Activated T-cell treated with anti-CD3 and anti-CD28 coated beads, Interleukin-2, amount 50 U/mL, for 4 hours (primary cell): ENCODE measurements around the gene PDZD2. TPM values are rescaled to one million over a fixed set of nuclear protein-coding genes. Genes with fewer than 3 reads are reported as not detected.
"Not testable (repeated sequence)": the region's sequence is repeated elsewhere in the genome, so short reads cannot be mapped to it uniquely, and the experiment has no call there.

Experiments used
- ATAC-seq, 2 donors: fragments of 200-7000 bp; cut with Tn5 transposase; one replicate each; pipeline ENCODE4 v1.10.0; 2021
- DNase-seq: peaks from one replicate; pipeline ENCODE4 v3.0.0-alpha.2; 2020
- H3K27me3 Mint-ChIP-seq: one replicate; pipeline ENCODE4 v1.8.0; 2021; ENCODE audit warnings: low read depth, mixed read lengths
- H3K36me3 Mint-ChIP-seq: one replicate; pipeline ENCODE4 v1.8.0; 2022; ENCODE audit warnings: mixed read lengths; ENCODE audit not compliant: insufficient read depth
- H3K4me1 Mint-ChIP-seq: one replicate; pipeline ENCODE4 v1.8.0; 2021; ENCODE audit warnings: low read depth, mixed read lengths
- H3K4me3 Mint-ChIP-seq: one replicate; pipeline ENCODE4 v1.8.0; 2021; ENCODE audit warnings: mild to moderate bottlenecking, moderate library complexity, mixed read lengths
- H3K9me3 Mint-ChIP-seq: one replicate; pipeline ENCODE4 v1.8.0; 2021; ENCODE audit warnings: mixed read lengths
- total RNA-seq, 3 donors: library from RNA; stranded (reverse); gene quantifications; one replicate each; pipeline ENCODE4 v1.2.1, GENCODE V29; 2021

Gene PDZD2
- under 1 TPM; 0.03 to 0.24 (median 0.05) TPM for total RNA-seq

DNA sequence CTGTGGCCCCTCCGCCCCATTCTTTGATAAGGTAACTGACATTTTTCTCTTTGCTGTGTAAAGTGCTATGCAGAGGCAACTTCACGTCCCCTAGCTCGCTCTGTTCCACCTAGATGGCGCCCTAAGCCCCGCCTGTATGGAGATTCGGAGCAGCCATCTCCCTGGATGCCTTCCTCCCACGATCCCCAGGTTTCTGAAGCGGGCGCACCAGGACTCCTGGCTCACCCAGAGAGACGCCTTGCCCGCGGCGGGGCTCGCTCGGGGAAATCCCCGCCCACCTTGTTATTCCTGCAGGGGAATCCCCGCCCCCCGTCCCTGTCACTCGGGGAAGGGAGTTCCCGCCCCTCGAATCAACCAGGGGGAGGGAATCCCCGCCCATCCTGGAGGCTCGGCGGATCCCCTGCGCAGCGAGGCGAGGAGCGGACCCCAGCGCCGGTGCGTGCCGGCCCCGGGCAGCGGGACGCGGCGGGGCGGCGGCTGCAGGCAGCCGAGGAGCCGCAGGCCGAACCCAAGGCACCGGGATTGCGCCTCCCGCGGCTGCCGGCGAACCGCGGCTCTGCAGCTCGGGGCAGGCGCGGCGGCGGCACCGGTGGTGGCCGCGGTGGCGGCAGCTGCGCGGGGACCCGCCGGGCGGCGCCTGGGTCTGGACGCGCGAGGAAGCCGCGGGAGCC, at the start of gene PDZD2:
Gene PDZD2, plus strand, starts transcription at position 384 of the 671 bp plus-strand sequence.
- DNase-seq (peak; percentile 85), ATAC-seq (peak; percentile 83 to 87)
- Mint-ChIP-seq H3K4me3 (peak within 1 kb of the TSS; percentile 84), H3K9me3 (no peaks in the 10 kb centered on the region), H3K27me3 (peaks cover 25% of the 10 kb centered on the region), H3K36me3 (no peaks in the 10 kb centered on the region), H3K4me1 (peaks cover 11% of the 10 kb centered on the region)

DNA sequence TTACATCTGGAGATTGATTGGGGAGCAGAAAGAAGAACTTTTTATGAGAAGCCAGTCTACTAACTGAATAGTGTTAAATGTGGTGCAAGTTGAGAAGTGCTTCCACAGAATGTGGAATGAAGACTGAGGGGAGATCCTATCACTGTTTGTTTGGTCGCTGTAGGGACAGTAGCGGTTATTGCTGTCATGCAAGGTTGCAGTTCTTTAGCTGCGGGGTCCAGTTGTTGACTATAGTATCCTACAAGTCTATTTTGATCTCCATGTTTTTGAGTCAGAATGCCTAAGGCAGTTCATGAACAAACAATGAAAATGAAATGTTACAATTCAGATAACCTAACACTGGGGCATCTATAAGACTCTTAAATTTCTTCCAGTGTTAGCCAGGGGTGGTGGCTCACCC, 45.3 kb upstream of the PDZD2 start:
- no peaks in the 10 kb centered on the region for H3K36me3 Mint-ChIP-seq
- no peak for ATAC-seq
- no peak overlapping the region for H3K4me3 Mint-ChIP-seq
- H3K9me3 Mint-ChIP-seq: no peaks in the 10 kb centered on the region
- no peak for DNase-seq
- H3K27me3 Mint-ChIP-seq: peaks cover 8% of the 10 kb centered on the region
- no peaks in the 10 kb centered on the region for H3K4me1 Mint-ChIP-seq

DNA sequence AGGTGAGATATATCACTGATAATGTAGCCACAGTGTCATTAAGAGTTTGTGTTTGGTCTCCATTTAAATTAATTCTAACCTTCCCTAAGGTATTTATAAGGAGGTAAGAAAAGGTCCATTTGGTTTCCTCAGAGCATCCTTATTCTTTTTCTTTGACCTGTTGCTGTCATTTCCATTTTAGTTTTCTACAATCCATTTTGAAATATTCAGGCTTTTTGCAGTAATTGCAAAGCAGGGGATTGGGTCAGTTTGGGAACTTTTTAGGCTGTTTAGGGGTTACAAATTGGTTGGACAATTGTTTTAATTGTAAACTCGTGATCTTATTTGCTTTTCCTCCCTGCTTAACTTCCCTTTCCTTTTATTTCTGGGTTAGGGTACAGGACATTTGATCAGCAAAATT, 42.6 kb upstream of the PDZD2 start:
- DNase-seq (no peak), ATAC-seq (no peak)
- H3K4me1 Mint-ChIP-seq: no peaks in the 10 kb centered on the region
- peaks cover 12% of the 10 kb centered on the region for H3K27me3 Mint-ChIP-seq
- H3K9me3 Mint-ChIP-seq: no peaks in the 10 kb centered on the region
- H3K36me3 Mint-ChIP-seq: no peaks in the 10 kb centered on the region
- H3K4me3 Mint-ChIP-seq: no peak overlapping the region

DNA sequence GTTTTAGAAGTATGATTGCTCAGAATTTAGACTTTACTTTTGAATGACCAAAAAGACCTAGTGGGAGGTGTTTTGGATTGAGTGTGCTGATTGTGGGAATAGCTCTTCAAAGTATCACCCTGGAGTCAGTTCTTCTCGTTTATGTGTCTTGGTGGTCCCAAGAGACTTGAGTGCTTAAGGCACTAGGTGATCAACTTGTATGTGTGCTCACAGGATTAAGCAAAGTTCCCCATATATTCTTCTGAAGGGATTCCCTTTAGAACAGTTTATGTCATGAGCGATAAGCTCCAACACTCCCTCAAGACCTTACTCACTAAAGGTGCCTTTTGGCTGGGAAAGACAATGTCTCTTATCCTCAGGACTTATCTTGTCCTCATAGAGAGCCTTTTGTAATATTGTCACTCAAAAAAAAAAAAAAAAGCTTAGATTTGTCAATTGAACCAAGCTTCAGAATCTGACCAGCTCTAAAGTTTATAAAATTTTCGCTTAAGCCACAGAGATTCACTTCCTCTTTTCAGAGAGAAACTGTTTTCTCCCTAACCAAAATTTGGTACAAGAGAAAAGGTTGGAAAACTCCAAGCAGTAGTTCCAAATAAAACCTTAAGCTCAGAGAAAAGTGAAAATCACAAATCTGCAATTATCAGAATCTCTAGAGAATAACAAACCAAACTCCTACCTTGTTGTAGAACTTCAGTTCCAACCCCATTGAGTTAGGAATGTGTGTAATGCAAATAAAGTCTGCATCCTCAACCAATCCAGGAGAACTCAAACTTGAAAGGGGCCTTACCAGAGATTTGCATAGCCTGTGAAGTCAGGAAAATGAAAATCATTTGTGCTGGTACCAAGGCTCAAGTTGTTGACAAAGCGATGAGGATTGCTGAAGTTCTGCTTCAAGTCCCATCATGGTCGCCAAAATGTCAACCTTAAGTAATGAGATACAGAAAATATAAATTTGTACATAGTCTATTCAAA, 40.0 kb upstream of the PDZD2 start:
- DNase-seq: no peak
- no peak overlapping the region for H3K4me3 Mint-ChIP-seq
- H3K4me1 Mint-ChIP-seq: no peaks in the 10 kb centered on the region
- no peak for ATAC-seq
- no peaks in the 10 kb centered on the region for H3K9me3 Mint-ChIP-seq
- no peaks in the 10 kb centered on the region for H3K36me3 Mint-ChIP-seq
- peaks cover 15% of the 10 kb centered on the region for H3K27me3 Mint-ChIP-seq

DNA sequence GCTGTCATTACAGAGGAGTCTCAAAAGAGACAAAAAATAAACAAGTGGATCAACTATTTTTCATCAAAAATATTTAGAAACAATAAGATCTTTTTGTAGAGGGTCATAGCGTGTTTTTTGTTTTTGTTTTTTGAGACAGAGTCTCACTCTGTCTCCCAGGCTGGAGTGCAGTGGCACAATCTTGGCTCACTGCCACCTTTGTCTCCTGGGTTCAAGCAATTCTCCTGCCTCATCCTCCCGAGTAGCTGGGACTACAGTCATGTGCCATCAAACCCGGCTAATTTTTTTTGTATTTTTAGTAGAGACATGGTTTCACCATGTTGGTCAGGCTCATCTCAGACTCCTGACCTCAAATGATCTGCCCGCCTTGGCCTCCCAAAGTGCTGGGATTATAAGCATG, 36.6 kb upstream of the PDZD2 start:
- H3K36me3 Mint-ChIP-seq, H3K9me3 Mint-ChIP-seq, H3K4me3 Mint-ChIP-seq, ATAC-seq, DNase-seq, H3K4me1 Mint-ChIP-seq: not testable (repeated sequence)
- H3K27me3 Mint-ChIP-seq: peaks cover 15% of the 10 kb centered on the region

DNA sequence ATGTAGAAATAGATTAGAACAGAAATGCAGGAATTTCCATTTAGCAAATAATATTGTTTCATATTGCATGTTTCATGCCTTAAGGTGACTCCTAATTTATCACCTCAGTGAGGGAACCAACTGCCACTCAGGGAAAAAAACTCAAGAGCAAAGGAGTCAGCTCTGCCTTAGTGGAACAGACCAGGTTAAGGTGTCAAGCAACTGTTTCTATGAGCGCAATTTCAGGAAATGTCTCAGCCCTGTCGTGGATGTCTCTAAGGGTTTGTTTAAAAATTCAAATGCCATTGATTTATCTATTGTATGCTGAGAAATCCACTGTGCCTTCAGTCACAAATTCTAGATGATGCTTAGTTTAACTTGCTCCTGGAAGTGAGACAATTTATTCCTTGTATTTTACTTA, 34.7 kb upstream of the PDZD2 start:
- Mint-ChIP-seq H3K4me1 (no peaks in the 10 kb centered on the region), H3K4me3 (no peak overlapping the region), H3K27me3 (peaks cover 6% of the 10 kb centered on the region), H3K9me3 (no peaks in the 10 kb centered on the region), H3K36me3 (no peaks in the 10 kb centered on the region)
- DNase-seq: no peak
- ATAC-seq: no peak

DNA sequence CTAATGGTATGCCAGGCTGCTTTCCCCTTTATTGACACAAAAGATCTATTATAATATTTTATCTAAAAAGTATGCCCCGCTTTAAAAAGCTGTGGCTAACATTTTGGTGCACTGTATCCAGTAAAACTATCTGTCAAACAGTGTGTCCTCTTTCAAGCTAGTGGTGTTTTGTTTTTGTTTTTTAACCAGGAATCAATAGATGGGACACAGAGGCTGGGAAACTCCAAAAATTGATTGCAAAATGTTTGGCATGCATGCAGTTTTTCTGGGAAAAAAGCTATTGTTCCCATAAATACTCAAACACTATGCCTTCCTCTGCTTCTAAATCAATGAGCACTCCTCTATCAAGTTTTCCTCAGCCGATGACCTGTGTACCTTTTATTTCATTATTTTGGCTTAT, 34.3 kb upstream of the PDZD2 start:
- Mint-ChIP-seq H3K9me3 (no peaks in the 10 kb centered on the region), H3K27me3 (peaks cover 6% of the 10 kb centered on the region), H3K4me1 (no peaks in the 10 kb centered on the region), H3K4me3 (no peak overlapping the region), H3K36me3 (no peaks in the 10 kb centered on the region)
- ATAC-seq: no peak
- no peak for DNase-seq

DNA sequence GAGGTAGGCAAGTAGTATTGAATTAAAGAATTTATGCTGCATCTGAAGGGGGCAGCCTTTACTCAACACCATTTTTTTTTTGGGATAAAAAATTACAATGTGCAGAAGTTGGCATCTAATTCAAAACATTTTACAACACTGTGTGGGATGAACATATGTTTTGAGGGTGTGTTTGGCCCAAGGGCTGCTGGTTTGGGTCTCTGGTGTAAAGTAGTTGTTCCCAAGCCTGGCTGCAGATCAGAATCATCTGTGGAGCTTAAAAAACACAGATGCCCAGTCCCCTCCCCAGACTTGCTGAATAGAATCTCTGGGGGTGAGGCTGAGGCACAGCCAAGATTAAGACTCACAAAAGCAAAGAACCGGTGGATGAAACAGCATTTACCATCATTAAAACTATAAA, 33.0 kb upstream of the PDZD2 start:
- no peaks in the 10 kb centered on the region for H3K36me3 Mint-ChIP-seq
- no peak for ATAC-seq
- DNase-seq: no peak
- H3K4me1 Mint-ChIP-seq: no peaks in the 10 kb centered on the region
- H3K27me3 Mint-ChIP-seq: peaks cover 6% of the 10 kb centered on the region
- H3K4me3 Mint-ChIP-seq: no peak overlapping the region
- no peaks in the 10 kb centered on the region for H3K9me3 Mint-ChIP-seq

DNA sequence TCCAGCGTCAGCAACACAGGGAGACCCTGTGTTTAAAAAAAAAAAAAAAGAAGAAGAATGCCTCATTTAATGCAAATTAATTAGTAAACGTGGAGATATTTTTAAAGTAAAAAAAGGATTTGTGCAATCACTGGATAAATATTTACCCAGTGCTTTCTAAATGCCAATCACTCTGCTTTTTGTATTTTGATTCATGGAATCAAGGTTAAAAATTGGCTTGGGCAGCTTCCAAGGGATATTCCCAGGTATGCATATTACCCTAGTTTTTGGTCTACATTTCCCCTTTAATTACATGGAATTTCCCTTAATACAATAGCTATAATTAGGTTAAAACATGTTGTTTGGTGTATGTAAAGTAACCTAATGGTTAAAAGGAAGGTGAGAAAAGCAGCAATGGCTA, 31.4 kb upstream of the PDZD2 start:
- Mint-ChIP-seq H3K27me3 (peaks cover 2% of the 10 kb centered on the region), H3K36me3 (no peaks in the 10 kb centered on the region), H3K4me1 (no peaks in the 10 kb centered on the region), H3K4me3 (no peak overlapping the region), H3K9me3 (no peaks in the 10 kb centered on the region)
- no peak for DNase-seq
- ATAC-seq: no peak

DNA sequence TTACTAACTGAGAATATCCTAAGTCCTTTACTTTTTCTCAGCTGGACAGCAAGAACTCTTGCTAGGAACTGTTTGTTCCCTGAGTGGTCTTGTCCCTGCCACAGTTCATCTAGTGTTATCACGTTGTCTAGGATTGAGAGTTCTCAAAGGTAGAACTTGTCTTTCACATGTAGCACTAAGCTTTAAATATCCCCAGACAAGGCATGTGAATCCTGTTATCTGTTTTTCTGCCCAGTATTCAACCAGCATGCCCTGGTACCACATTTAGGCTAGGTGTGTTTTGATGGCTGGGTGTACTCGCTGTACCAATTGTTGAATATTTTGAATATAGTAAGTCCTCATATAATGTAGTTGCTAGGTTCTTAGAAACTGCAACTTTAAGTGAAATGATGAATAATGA, 27.9 kb upstream of the PDZD2 start:
- no peaks in the 10 kb centered on the region for H3K36me3 Mint-ChIP-seq
- DNase-seq (no peak), ATAC-seq (no peak)
- no peaks in the 10 kb centered on the region for H3K4me1 Mint-ChIP-seq
- peaks cover 4% of the 10 kb centered on the region for H3K27me3 Mint-ChIP-seq
- no peak overlapping the region for H3K4me3 Mint-ChIP-seq
- H3K9me3 Mint-ChIP-seq: no peaks in the 10 kb centered on the region

DNA sequence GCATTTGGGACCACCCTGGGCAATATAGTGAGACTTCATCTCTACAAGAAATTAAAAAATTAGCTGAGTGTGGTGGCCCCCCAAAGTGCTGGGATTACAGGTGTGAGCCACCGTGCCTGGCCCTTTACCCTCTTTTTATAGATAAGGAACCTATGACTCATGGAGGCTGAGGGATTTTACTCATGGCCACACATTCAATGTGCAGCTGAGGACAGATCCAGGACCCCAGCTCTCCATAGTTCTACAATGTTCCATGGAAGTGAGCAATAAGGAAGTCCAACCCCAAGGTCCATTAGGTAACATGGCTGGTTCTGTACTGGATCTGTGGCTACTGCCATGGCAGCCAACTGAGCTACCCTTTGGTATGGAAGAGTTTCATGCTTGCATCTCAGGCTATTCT, 25.3 kb upstream of the PDZD2 start:
- Mint-ChIP-seq H3K9me3 (no peaks in the 10 kb centered on the region), H3K36me3 (no peaks in the 10 kb centered on the region), H3K4me1 (peaks cover 1% of the 10 kb centered on the region), H3K27me3 (peaks cover 21% of the 10 kb centered on the region), H3K4me3 (no peak overlapping the region)
- DNase-seq (no peak), ATAC-seq (no peak)

DNA sequence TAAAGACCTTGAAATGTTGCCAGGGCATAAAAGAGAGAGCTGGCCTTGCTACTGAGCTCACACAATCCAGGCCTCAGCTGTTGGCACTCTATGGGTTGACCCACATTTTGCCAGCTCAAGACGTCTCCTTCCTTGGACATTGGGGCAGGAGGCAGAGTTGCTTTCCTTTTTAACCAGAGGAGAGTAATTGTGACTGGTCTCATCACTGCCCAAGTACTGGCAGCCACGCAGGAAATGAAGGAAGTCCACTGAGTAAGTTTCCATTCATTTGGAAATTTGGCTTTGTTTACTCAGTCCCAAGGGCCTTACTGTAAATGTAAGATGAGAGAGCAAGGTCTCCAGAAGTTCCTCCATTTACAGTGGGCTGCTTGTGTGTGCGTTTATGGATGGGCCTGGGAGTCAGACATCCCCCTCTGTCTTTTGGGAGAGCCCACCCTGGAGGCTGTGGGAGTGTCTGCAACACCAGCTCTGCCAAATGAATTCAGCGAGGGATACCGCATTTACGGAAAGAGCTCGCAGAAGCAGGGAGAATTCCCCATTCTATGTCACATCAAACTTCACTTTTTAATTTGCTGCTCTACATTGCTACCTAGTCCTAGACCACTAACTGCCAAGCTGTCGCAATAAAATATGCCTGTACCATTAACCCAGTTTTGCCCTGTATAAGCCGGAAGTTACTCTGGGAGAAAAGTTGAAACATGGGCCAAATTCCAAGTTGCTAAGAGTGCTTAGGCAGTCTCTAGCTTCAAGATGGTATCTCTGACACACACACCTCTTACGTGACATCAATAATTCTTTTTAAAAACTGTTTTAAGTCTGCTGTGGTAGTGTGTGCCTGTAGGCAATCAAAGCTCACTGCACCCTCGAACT, 24.5 kb upstream of the PDZD2 start:
- Mint-ChIP-seq H3K4me3 (no peak overlapping the region), H3K27me3 (peaks cover 27% of the 10 kb centered on the region), H3K36me3 (no peaks in the 10 kb centered on the region), H3K9me3 (no peaks in the 10 kb centered on the region), H3K4me1 (peaks cover 1% of the 10 kb centered on the region)
- no peak for ATAC-seq
- no peak for DNase-seq

DNA sequence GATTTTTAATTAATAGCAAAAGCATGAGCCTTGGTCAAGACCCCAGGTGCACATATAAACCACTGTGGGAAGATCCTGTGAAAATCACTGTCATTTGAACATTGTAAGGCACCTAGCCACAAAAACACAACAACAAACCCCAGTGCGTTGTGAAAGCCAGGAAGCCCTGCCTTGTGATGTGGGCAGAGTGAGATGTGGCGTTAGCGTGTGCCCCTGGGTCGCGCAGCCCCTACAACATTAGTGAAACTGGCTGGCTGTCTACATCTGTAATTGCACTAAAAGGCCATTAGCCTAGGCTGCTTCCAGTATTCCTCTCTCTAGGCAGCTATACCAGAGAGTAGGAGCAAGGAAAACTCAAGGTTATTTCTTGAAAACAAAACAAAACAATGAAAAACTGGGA, 21.1 kb upstream of the PDZD2 start:
- ATAC-seq (no peak), DNase-seq (no peak)
- no peaks in the 10 kb centered on the region for H3K36me3 Mint-ChIP-seq
- peaks cover 1% of the 10 kb centered on the region for H3K4me1 Mint-ChIP-seq
- H3K4me3 Mint-ChIP-seq: no peak overlapping the region
- H3K9me3 Mint-ChIP-seq: no peaks in the 10 kb centered on the region
- H3K27me3 Mint-ChIP-seq: peaks cover 36% of the 10 kb centered on the region

DNA sequence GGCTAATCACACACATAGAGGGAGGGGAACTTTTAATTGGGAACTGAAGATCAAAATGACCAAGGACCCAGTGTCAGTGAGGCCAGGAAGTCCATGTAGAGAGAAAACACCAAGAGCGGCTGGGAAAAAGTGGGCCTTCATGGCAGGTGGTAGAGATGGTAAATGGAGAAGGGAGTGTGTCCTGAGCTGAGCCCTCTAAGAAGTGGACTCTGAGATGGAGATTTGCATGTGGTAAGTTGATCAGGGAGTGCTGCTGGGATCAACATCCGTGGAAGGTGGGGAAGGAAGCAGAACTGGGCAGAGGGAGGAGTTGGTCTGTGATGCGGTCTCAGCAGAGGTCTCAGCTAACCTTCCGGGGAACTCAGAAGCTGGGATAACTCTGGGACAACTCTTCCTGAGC, 18.9 kb upstream of the PDZD2 start:
- H3K27me3 Mint-ChIP-seq: peaks cover 33% of the 10 kb centered on the region
- H3K36me3 Mint-ChIP-seq: no peaks in the 10 kb centered on the region
- DNase-seq: no peak
- H3K4me3 Mint-ChIP-seq: no peak overlapping the region
- ATAC-seq: no peak
- peaks cover 1% of the 10 kb centered on the region for H3K4me1 Mint-ChIP-seq
- H3K9me3 Mint-ChIP-seq: no peaks in the 10 kb centered on the region
